Cortex of kidney (tissue), 1 donor: Measurements from ENCODE around the gene CTNNA1.

Experiments used
- DNase-seq: peaks from one replicate; lab custom pipeline; 2025; lab: John Stamatoyannopoulos, UW

The CTNNA1 gene

GRCh38 chr5:138966236-138966985 is 213.2 kb downstream of the CTNNA1 start:
- no peak for DNase-seq

- DNase-seq: no peak
These were observed 214.7 kb downstream of the CTNNA1 start for GRCh38 chr5:138967791-138968448.

GRCh38 chr5:138968601-138969000 is 215.4 kb downstream of the CTNNA1 start:
- DNase-seq: no peak

GRCh38 chr5:138969323-138970002 is 216.2 kb downstream of the CTNNA1 start:
- no peak for DNase-seq

- no peak for DNase-seq
These were observed 219.0 kb downstream of the CTNNA1 start for GRCh38 chr5:138972230-138972629.

- DNase-seq: no peak
These were observed 219.6 kb downstream of the CTNNA1 start for GRCh38 chr5:138972836-138973235.

GRCh38 chr5:138974227-138975063 is 221.2 kb downstream of the CTNNA1 start:
- DNase-seq: no peak

- no peak for DNase-seq
These were observed 222.0 kb downstream of the CTNNA1 start for GRCh38 chr5:138975098-138975847.

- no peak for DNase-seq
These were observed 224.9 kb downstream of the CTNNA1 start for GRCh38 chr5:138978080-138978479.

- DNase-seq: no peak
These were observed 225.4 kb downstream of the CTNNA1 start for GRCh38 chr5:138978581-138978980.

GRCh38 chr5:138979684-138980280 is 226.6 kb downstream of the CTNNA1 start:
- no peak for DNase-seq

GRCh38 chr5:138980441-138980840 is 227.2 kb downstream of the CTNNA1 start:
- no peak for DNase-seq

- DNase-seq: no peak
These were observed 227.9 kb downstream of the CTNNA1 start for GRCh38 chr5:138981131-138981530.

- no peak for DNase-seq
These were observed 228.4 kb downstream of the CTNNA1 start for GRCh38 chr5:138981586-138981985.

- DNase-seq: no peak
These were observed 230.8 kb downstream of the CTNNA1 start for GRCh38 chr5:138983984-138984383.
